HepG2 (cell line): ENCODE measurements around the gene VAMP4. TPM values are rescaled to one million over a fixed set of nuclear protein-coding genes. Genes with fewer than 3 reads are reported as not detected.
A peak's percentile ranks its signal among the peaks of the same experiment; 100 is the strongest.
"Not testable (repeated sequence)": the region's sequence is repeated elsewhere in the genome, so short reads cannot be mapped to it uniquely, and the experiment has no call there.

Experiments
- ATAC-seq: fragments of 200-7000 bp; cut with Tn5 transposase; 3 replicates; pipeline ENCODE4 v1.9.1; 2020; ENCODE audit warnings: mild to moderate bottlenecking, moderate library complexity
- BruUV-seq: library from RNA; stranded (reverse); fragments of 400-500 nt; replicated peaks from 2 replicates; lab custom pipeline; 2021; lab: Mats Ljungman, UMichigan
- CTCF ChIA-PET: fragments of 300-600 bp; formaldehyde crosslinking; extraction: SDS; loops from one replicate; lab custom pipeline; 2021; ENCODE audit warnings: low total read pairs, inconsistent platforms, low intra/inter-chr PET ratio; lab: Yijun Ruan, JAX
- POLR2A ChIA-PET: fragments of 350-600 bp; sonication (Branson Sonifier 250); formaldehyde crosslinking; loops from one replicate; lab custom pipeline; 2020; ENCODE audit warnings: antibody characterized with exemption, inconsistent platforms; lab: Yijun Ruan, JAX
- DNase-seq: peaks from one replicate; pipeline ENCODE4 v3.0.0-alpha.2; 2015; ENCODE audit warnings: low spot score
- FAIRE-seq: peaks from 3 replicates; lab custom pipeline; 2011; peaks lifted over from hg19 to GRCh38; lab: Jason Lieb, UNC
- H2AFZ ChIP-seq: one replicate; pipeline ENCODE4 v1.6.1; 2011; ENCODE audit warnings: low read length, inconsistent platforms
- H3K27ac ChIP-seq: fragments of 300-600 bp; 3 replicates; pipeline ENCODE4 v1.8.0; 2011; ENCODE audit warnings: mixed run types, mild to moderate bottlenecking, mixed read lengths, low read length, inconsistent platforms; ENCODE audit not compliant: insufficient read depth; ENCODE audit errors: extremely low read length
- H3K27me3 ChIP-seq, 2 experiments: fragments of 200-600 bp in 1 of 2; 2 replicates in 1 of 2; 3 replicates in 1 of 2; pipeline versions ENCODE4 v1.6.0 to v1.8.0; 2011; ENCODE audit warnings: low read length in 2 of 2, mild to moderate bottlenecking in 2 of 2, moderate library complexity in 2 of 2, inconsistent platforms in 1 of 2; ENCODE audit not compliant: insufficient read depth in 2 of 2, control insufficient read depth in 1 of 2
- H3K36me3 ChIP-seq, 2 experiments: fragments of 200-600 bp in 1 of 2; replicated peaks in 1 of 2; 2 replicates in 1 of 2; 3 replicates in 1 of 2; pipeline versions ENCODE4 v1.5.1 to v1.8.0; 2011; ENCODE audit warnings: low read length in 2 of 2, inconsistent platforms in 1 of 2; ENCODE audit not compliant: insufficient read depth in 2 of 2, control insufficient read depth in 1 of 2
- H3K4me1 ChIP-seq: 2 replicates; pipeline ENCODE4 v1.5.1; 2012; ENCODE audit warnings: low read length, inconsistent platforms; ENCODE audit not compliant: insufficient read depth
- H3K4me2 ChIP-seq: 2 replicates; pipeline ENCODE4 v1.6.0; 2011; ENCODE audit warnings: low read depth, low read length, inconsistent platforms
- H3K4me3 ChIP-seq, 3 experiments: fragments of 200-600 bp in 1 of 3; sonication (generic), shearing (Covaris generic) in 1 of 3; replicated peaks in 1 of 3; 2 replicates each; pipeline ENCODE4 v1.5.1; 2011 to 2016; ENCODE audit warnings: low read length in 3 of 3, inconsistent platforms in 2 of 3, low read depth in 2 of 3, mild to moderate bottlenecking in 2 of 3, control low read depth in 1 of 3, mixed read lengths in 1 of 3; ENCODE audit not compliant: insufficient read depth in 1 of 3
- H3K79me2 ChIP-seq: one replicate; pipeline ENCODE4 v1.6.1; 2011; ENCODE audit warnings: low read length, inconsistent platforms; ENCODE audit not compliant: insufficient read depth
- H3K9ac ChIP-seq: 2 replicates; pipeline ENCODE4 v1.6.0; 2011; ENCODE audit warnings: mild to moderate bottlenecking, low read depth, low read length, inconsistent platforms; ENCODE audit not compliant: insufficient read depth
- H3K9me3 ChIP-seq: 2 replicates; pipeline ENCODE4 v1.5.1; 2012; ENCODE audit warnings: mild to moderate bottlenecking, low read length
- H4K20me1 ChIP-seq: 2 replicates; pipeline ENCODE4 v1.6.0; 2011; ENCODE audit warnings: inconsistent platforms, mild to moderate bottlenecking, low read length, moderate library complexity; ENCODE audit not compliant: insufficient read depth
- ARID5B ChIP-seq: IDR thresholded peaks from 2 replicates; pipeline ENCODE4 v1.4.0; 2020; ENCODE audit warnings: mild to moderate bottlenecking, missing genetic modification reagents
- FOXA1 ChIP-seq, 2 experiments: fragments of 450-650 bp in 1 of 2; sonication (generic) in 1 of 2; formaldehyde crosslinking in 1 of 2; IDR thresholded peaks; 2 replicates each; pipeline versions ENCODE4 v1.4.0 to v1.6.1; 2016 to 2020; ENCODE audit warnings: missing genetic modification reagents in 1 of 2
- FOXA3 ChIP-seq: IDR thresholded peaks from 2 replicates; pipeline ENCODE4 v1.6.1; 2016; ENCODE audit warnings: missing genetic modification reagents, missing compliant biosample characterization
- ZNF281 ChIP-seq: sonication (generic); formaldehyde crosslinking; IDR thresholded peaks from 2 replicates; pipeline ENCODE4 v1.4.0; 2020; ENCODE audit warnings: missing genetic modification reagents, borderline replicate concordance
- WGBS: methylation state at CpG from one replicate; pipeline ENCODE4 v1.1.6; 2017; ENCODE audit warnings: low lambda C conversion rate; 5-methylcytosine and 5-hydroxymethylcytosine counted together
- in situ Hi-C: cut with HindIII; loops from 2 replicates; pipeline ENCODE4 v1.10.0; 2017; ENCODE audit warnings: low pct_unique_long_range_greater_than_20kb; ENCODE audit not compliant: extremely low pct_ligation_motif_present
- intact Hi-C: fragments of 100-400 bp; cut with micrococcal nuclease; formaldehyde crosslinking; loops from one replicate; pipeline ENCODE4 v1.10.0; 2022; ENCODE audit not compliant: unreplicated experiment
- polyA plus RNA-seq, 8 experiments: library from polyadenylated mRNA; depleted of rRNA in 3 of 8; stranded (reverse) in 7 of 8; unstranded in 1 of 8; fragments of >200 nt; fragmentation: Illumina TruSeq in 4 of 8; extraction: Trizol in 4 of 8; gene quantifications; 2 replicates each; pipeline versions ENCODE4 v1.2.1 to v1.2.3, GENCODE V29; 2011 to 2016; ENCODE audit warnings: low read depth in 4 of 8, missing spikeins in 1 of 8, mixed read lengths in 1 of 8; ENCODE audit not compliant: insufficient read depth in 1 of 8
- total RNA-seq, 5 experiments: library from RNA; depleted of rRNA; stranded (reverse); fragments of >200 nt; fragmentation: Illumina TruSeq; extraction: Trizol; gene quantifications; 2 replicates each; pipeline ENCODE4 v1.2.3, GENCODE V29; 2016; ENCODE audit warnings: low read depth in 1 of 5

VAMP4 gene
- total and polyA plus RNA-seq, 2 of the 13 experiments (the other 11 are each of a cell fraction or from before 2014, with no cell fraction given) = 1.4 to 2.0 TPM

GRCh38 chr1:171695772-171696171, 46.1 kb downstream of the VAMP4 start:
- H3K9me3 ChIP-seq; H3K27me3 ChIP-seq; H2AFZ ChIP-seq; H4K20me1 ChIP-seq; H3K27ac ChIP-seq; ATAC-seq; POLR2A ChIA-PET; CTCF ChIA-PET; FAIRE-seq; H3K4me2 ChIP-seq; H3K4me1 ChIP-seq; H3K9ac ChIP-seq; in situ Hi-C loops; H3K79me2 ChIP-seq; H3K36me3 ChIP-seq; intact Hi-C loops; BruUV-seq; H3K4me3 ChIP-seq; DNase-seq; TF ChIP-seq FOXA1 (IDR thresholded peaks at IDR 0.05): not testable (repeated sequence)
- no CpG with 5 or more reads among the region's 14 CpGs for WGBS
- 0 out of 2 replicates have a peak, but pooled peaks have one; percentile 8 for TF ChIP-seq ARID5B
- TF ChIP-seq FOXA1 (CRISPR knock-in tag; IDR thresholded peaks at IDR 0.05) = peak; percentile 67
- TF ChIP-seq FOXA3 (CRISPR knock-in tag) = peak; percentile 24; the same call in 1 of the 2 replicates
- peak; percentile 88 for TF ChIP-seq ZNF281 (CRISPR knock-in tag)

GRCh38 chr1:171693541-171693940, 48.3 kb downstream of the VAMP4 start:
- 88% methylated on average over 8 of the region's 23 CpGs for WGBS
- H3K27ac ChIP-seq, H3K36me3 ChIP-seq, in situ Hi-C loops, POLR2A ChIA-PET, H3K4me1 ChIP-seq, H3K27me3 ChIP-seq, CTCF ChIA-PET, FAIRE-seq, H2AFZ ChIP-seq, H3K9ac ChIP-seq, H4K20me1 ChIP-seq, ATAC-seq, intact Hi-C loops, H3K4me3 ChIP-seq, BruUV-seq, DNase-seq, H3K79me2 ChIP-seq, H3K9me3 ChIP-seq, H3K4me2 ChIP-seq: not testable (repeated sequence)
